HepG2 (cell line): ENCODE results near the gene YPEL4. TPM values are rescaled to one million over a fixed set of nuclear protein-coding genes. Genes with fewer than 3 reads are reported as not detected.

Experiments
- ATAC-seq: fragments of 200-7000 bp; cut with Tn5 transposase; 3 replicates; pipeline ENCODE4 v1.9.1; 2020; ENCODE audit warnings: mild to moderate bottlenecking, moderate library complexity
- BruUV-seq: library from RNA; stranded (reverse); fragments of 400-500 nt; replicated peaks from 2 replicates; lab custom pipeline; 2021; lab: Mats Ljungman, UMichigan
- CTCF ChIA-PET: fragments of 300-600 bp; formaldehyde crosslinking; extraction: SDS; loops from one replicate; lab custom pipeline; 2021; ENCODE audit warnings: low total read pairs, inconsistent platforms, low intra/inter-chr PET ratio; lab: Yijun Ruan, JAX
- POLR2A ChIA-PET: fragments of 350-600 bp; sonication (Branson Sonifier 250); formaldehyde crosslinking; loops from one replicate; lab custom pipeline; 2020; ENCODE audit warnings: antibody characterized with exemption, inconsistent platforms; lab: Yijun Ruan, JAX
- DNase-seq: peaks from one replicate; pipeline ENCODE4 v3.0.0-alpha.2; 2015; ENCODE audit warnings: low spot score
- FAIRE-seq: peaks from 3 replicates; lab custom pipeline; 2011; peaks lifted over from hg19 to GRCh38; lab: Jason Lieb, UNC
- H2AFZ ChIP-seq: one replicate; pipeline ENCODE4 v1.6.1; 2011; ENCODE audit warnings: low read length, inconsistent platforms
- H3K27ac ChIP-seq: fragments of 300-600 bp; 3 replicates; pipeline ENCODE4 v1.8.0; 2011; ENCODE audit warnings: mixed run types, mild to moderate bottlenecking, mixed read lengths, low read length, inconsistent platforms; ENCODE audit not compliant: insufficient read depth; ENCODE audit errors: extremely low read length
- H3K27me3 ChIP-seq, 2 experiments: fragments of 200-600 bp in 1 of 2; 2 replicates in 1 of 2; 3 replicates in 1 of 2; pipeline versions ENCODE4 v1.6.0 to v1.8.0; 2011; ENCODE audit warnings: low read length in 2 of 2, mild to moderate bottlenecking in 2 of 2, moderate library complexity in 2 of 2, inconsistent platforms in 1 of 2; ENCODE audit not compliant: insufficient read depth in 2 of 2, control insufficient read depth in 1 of 2
- H3K36me3 ChIP-seq, 2 experiments: fragments of 200-600 bp in 1 of 2; replicated peaks in 1 of 2; 2 replicates in 1 of 2; 3 replicates in 1 of 2; pipeline versions ENCODE4 v1.5.1 to v1.8.0; 2011; ENCODE audit warnings: low read length in 2 of 2, inconsistent platforms in 1 of 2; ENCODE audit not compliant: insufficient read depth in 2 of 2, control insufficient read depth in 1 of 2
- H3K4me1 ChIP-seq: 2 replicates; pipeline ENCODE4 v1.5.1; 2012; ENCODE audit warnings: low read length, inconsistent platforms; ENCODE audit not compliant: insufficient read depth
- H3K4me2 ChIP-seq: 2 replicates; pipeline ENCODE4 v1.6.0; 2011; ENCODE audit warnings: low read depth, low read length, inconsistent platforms
- H3K4me3 ChIP-seq, 3 experiments: fragments of 200-600 bp in 1 of 3; sonication (generic), shearing (Covaris generic) in 1 of 3; replicated peaks in 1 of 3; 2 replicates each; pipeline ENCODE4 v1.5.1; 2011 to 2016; ENCODE audit warnings: low read length in 3 of 3, inconsistent platforms in 2 of 3, low read depth in 2 of 3, mild to moderate bottlenecking in 2 of 3, control low read depth in 1 of 3, mixed read lengths in 1 of 3; ENCODE audit not compliant: insufficient read depth in 1 of 3
- H3K79me2 ChIP-seq: one replicate; pipeline ENCODE4 v1.6.1; 2011; ENCODE audit warnings: low read length, inconsistent platforms; ENCODE audit not compliant: insufficient read depth
- H3K9ac ChIP-seq: 2 replicates; pipeline ENCODE4 v1.6.0; 2011; ENCODE audit warnings: mild to moderate bottlenecking, low read depth, low read length, inconsistent platforms; ENCODE audit not compliant: insufficient read depth
- H3K9me3 ChIP-seq: 2 replicates; pipeline ENCODE4 v1.5.1; 2012; ENCODE audit warnings: mild to moderate bottlenecking, low read length
- H4K20me1 ChIP-seq: 2 replicates; pipeline ENCODE4 v1.6.0; 2011; ENCODE audit warnings: inconsistent platforms, mild to moderate bottlenecking, low read length, moderate library complexity; ENCODE audit not compliant: insufficient read depth
- CTCF ChIP-seq: sonication (generic); formaldehyde crosslinking; IDR thresholded peaks from 2 replicates; pipeline ENCODE4 v1.5.0; 2020; ENCODE audit warnings: mild to moderate bottlenecking, missing genetic modification reagents, moderate library complexity
- SMC3 ChIP-seq: IDR thresholded peaks from 2 replicates; pipeline ENCODE4 v1.6.1; 2011; ENCODE audit warnings: low read length, improper control_type of control experiment
- STAG1 ChIP-seq: sonication (generic); formaldehyde crosslinking; IDR thresholded peaks from 2 replicates; pipeline ENCODE4 v1.4.0; 2020; ENCODE audit warnings: missing genetic modification reagents
- ZBTB39 ChIP-seq: sonication (generic); formaldehyde crosslinking; IDR thresholded peaks from 2 replicates; pipeline ENCODE4 v1.5.0; 2020; ENCODE audit warnings: missing genetic modification reagents
- WGBS: methylation state at CpG from one replicate; pipeline ENCODE4 v1.1.6; 2017; ENCODE audit warnings: low lambda C conversion rate; 5-methylcytosine and 5-hydroxymethylcytosine counted together
- in situ Hi-C: cut with HindIII; loops from 2 replicates; pipeline ENCODE4 v1.10.0; 2017; ENCODE audit warnings: low pct_unique_long_range_greater_than_20kb; ENCODE audit not compliant: extremely low pct_ligation_motif_present
- intact Hi-C: fragments of 100-400 bp; cut with micrococcal nuclease; formaldehyde crosslinking; loops from one replicate; pipeline ENCODE4 v1.10.0; 2022; ENCODE audit not compliant: unreplicated experiment
- polyA plus RNA-seq, 8 experiments: library from polyadenylated mRNA; depleted of rRNA in 3 of 8; stranded (reverse) in 7 of 8; unstranded in 1 of 8; fragments of >200 nt; fragmentation: Illumina TruSeq in 4 of 8; extraction: Trizol in 4 of 8; gene quantifications; 2 replicates each; pipeline versions ENCODE4 v1.2.1 to v1.2.3, GENCODE V29; 2011 to 2016; ENCODE audit warnings: low read depth in 4 of 8, missing spikeins in 1 of 8, mixed read lengths in 1 of 8; ENCODE audit not compliant: insufficient read depth in 1 of 8
- total RNA-seq, 5 experiments: library from RNA; depleted of rRNA; stranded (reverse); fragments of >200 nt; fragmentation: Illumina TruSeq; extraction: Trizol; gene quantifications; 2 replicates each; pipeline ENCODE4 v1.2.3, GENCODE V29; 2016; ENCODE audit warnings: low read depth in 1 of 5

YPEL4 gene
- total and polyA plus RNA-seq, 2 of the 13 experiments (the other 11 are each of a cell fraction or from before 2014, with no cell fraction given), result 0.04 TPM; not detected in 1

- Histone ChIP-seq H4K20me1 (no peaks in the 10 kb centered on the region), H3K9me3 (no peaks in the 10 kb centered on the region), H3K27me3 (peaks cover 0 to 1% of the 10 kb centered on the region in 2 experiments; a peak in 1 of 5 replicates), H3K27ac (no peak overlapping the region), H3K4me1 (peaks cover 17% of the 10 kb centered on the region), H3K9ac (no peak overlapping the region), H3K79me2 (peaks cover 17% of the 10 kb centered on the region), H2AFZ (no peak overlapping the region)
- no TSS peak for BruUV-seq
- intact Hi-C loops, result loop anchor here (10.0 kb wide), 1 partner anchor 142 kb away; no protein-coding TSS in a partner anchor
- POLR2A ChIA-PET, result interaction anchor here (1.0 kb wide), 1 partner anchor 49 kb away, joined by 3 read pairs; the partner anchor contains the start of gene MED19
- FAIRE-seq, result no peak
- ATAC-seq, result no peak
- in situ Hi-C loops, result loop anchor here (25.0 kb wide), 2 partner anchors 624 to 849 kb away; partner anchors contain the start of gene OR5B21
- peak; percentile 73 for TF ChIP-seq STAG1 (CRISPR knock-in tag)
- peak; percentile 67 for TF ChIP-seq CTCF
- peak; percentile 13; the same call in 1 of the 2 replicates for TF ChIP-seq SMC3
- no peak for TF ChIP-seq ZBTB39 (CRISPR knock-in tag)
- TF ChIP-seq, all 625 proteins: peak for 3
- Histone ChIP-seq H3K36me3 (peaks cover 11 to 22% of the 10 kb centered on the region in 2 experiments), H3K4me2 (no peak overlapping the region), H3K4me3 (no peak overlapping the region)
- WGBS, result 73% methylated on average over 4 of the region's 4 CpGs
- no peak for DNase-seq
- CTCF ChIA-PET, result no interaction called here
Measured at GRCh38 chr11:57662893-57663292, 13.2 kb upstream of the YPEL4 start.
